Kidney epithelial cell (primary cell): ENCODE measurements around the gene STPG2. TPM values are rescaled to one million over a fixed set of nuclear protein-coding genes. Genes with fewer than 3 reads are reported as not detected.

Experiments used
- DNase-seq: peaks from one replicate; pipeline ENCODE4 v3.0.0-alpha.2; 2010; ENCODE audit warnings: low read depth
- H3K27me3 ChIP-seq: 2 replicates; pipeline ENCODE4 v1.6.0; 2011; ENCODE audit warnings: low read length; ENCODE audit not compliant: control insufficient read depth, insufficient read depth
- H3K36me3 ChIP-seq: 2 replicates; pipeline ENCODE4 v1.5.1; 2011; ENCODE audit warnings: low read length; ENCODE audit not compliant: control insufficient read depth, insufficient read depth
- H3K4me3 ChIP-seq: 2 replicates; pipeline ENCODE4 v1.5.1; 2011; ENCODE audit warnings: low read depth, mild to moderate bottlenecking, control low read depth, low read length
- total RNA-seq: library from RNA; depleted of rRNA; stranded (reverse); fragments of >200 nt; gene quantifications from 2 replicates; pipeline ENCODE4 v1.2.3, GENCODE V29; 2015
- TF ChIP-seq, protein P1 (sequence below): IDR thresholded peaks from 2 replicates; pipeline ENCODE4 v1.5.1; 2011; ENCODE audit warnings: mild to moderate bottlenecking, moderate library complexity, low read length, control low read depth, inconsistent platforms; ENCODE audit not compliant: insufficient read depth, poor library complexity, severe bottlenecking

The STPG2 gene
- total RNA-seq, 1 donor from 2014 or later: not detected

DNA sequence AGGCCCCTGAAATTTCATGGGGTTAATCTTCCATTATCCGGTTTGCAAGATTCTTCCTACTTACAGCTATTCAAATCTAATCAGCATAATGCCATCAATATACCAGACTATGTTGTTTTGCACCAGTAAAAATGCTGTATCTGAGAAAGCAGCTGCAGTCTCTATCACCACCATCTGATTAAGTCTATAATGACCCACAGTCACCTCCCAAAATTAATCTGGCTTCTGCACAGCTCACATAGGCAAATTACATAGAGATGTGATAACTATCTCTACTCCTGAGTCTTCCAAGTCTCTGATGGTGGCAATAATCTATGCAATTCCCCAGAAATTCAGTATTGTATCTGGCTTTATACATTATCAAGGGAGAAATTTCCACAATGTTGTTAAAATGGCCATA lies 113.2 kb downstream of the STPG2 start:
- Histone ChIP-seq H3K4me3 (no peak overlapping the region), H3K36me3 (no peaks in the 10 kb centered on the region), H3K27me3 (no peaks in the 10 kb centered on the region)
- DNase-seq: no peak
- TF ChIP-seq, protein P1, sequence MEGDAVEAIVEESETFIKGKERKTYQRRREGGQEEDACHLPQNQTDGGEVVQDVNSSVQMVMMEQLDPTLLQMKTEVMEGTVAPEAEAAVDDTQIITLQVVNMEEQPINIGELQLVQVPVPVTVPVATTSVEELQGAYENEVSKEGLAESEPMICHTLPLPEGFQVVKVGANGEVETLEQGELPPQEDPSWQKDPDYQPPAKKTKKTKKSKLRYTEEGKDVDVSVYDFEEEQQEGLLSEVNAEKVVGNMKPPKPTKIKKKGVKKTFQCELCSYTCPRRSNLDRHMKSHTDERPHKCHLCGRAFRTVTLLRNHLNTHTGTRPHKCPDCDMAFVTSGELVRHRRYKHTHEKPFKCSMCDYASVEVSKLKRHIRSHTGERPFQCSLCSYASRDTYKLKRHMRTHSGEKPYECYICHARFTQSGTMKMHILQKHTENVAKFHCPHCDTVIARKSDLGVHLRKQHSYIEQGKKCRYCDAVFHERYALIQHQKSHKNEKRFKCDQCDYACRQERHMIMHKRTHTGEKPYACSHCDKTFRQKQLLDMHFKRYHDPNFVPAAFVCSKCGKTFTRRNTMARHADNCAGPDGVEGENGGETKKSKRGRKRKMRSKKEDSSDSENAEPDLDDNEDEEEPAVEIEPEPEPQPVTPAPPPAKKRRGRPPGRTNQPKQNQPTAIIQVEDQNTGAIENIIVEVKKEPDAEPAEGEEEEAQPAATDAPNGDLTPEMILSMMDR: no peak

DNA sequence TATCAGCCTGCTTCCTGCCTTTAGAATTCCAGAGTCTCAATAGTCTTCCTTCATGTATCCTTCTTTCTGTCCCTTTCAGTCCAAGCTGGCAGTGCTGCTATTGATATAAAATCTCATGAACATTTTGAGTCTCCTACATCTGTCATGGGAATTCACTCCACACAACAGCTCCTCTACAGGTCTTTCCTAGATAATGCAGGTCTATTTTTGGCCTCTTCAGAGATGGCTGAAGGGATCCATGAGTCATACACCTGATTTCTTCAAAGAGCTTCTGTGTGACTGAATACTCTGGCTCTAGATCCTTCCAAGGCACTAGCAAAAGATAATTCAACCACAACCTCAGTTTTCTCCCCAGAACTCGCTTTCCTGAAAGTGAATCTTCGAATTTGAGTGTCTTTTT lies 115.4 kb downstream of the STPG2 start:
- DNase-seq: peak; percentile 31
- H3K4me3 ChIP-seq: no peak overlapping the region
- TF ChIP-seq, protein P1: peak; percentile 43

DNA sequence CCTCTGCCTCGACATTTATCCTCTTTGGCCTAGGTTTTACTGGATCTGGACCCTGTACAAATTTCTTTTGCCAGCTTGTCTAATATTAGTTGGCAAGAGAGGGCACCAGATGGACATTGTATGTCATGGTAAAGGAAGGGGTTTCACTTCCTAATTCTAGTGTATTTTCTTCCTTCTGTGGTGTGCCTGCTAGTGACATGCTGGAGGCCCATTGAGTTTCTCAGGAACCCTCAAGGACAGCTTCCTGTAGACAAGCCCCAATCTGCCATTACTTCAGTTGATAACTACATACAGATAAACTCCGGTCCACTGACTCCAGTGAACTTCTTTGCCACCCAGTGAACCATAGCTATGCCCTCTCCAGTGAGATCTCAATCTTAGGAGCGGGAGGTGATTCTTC lies 116.9 kb downstream of the STPG2 start:
- H3K36me3 ChIP-seq: no peaks in the 10 kb centered on the region
- no peak overlapping the region for H3K4me3 ChIP-seq
- DNase-seq: no peak
- TF ChIP-seq, protein P1: no peak
- H3K27me3 ChIP-seq: no peaks in the 10 kb centered on the region

More for the DNA sequence above, 115.4 kb downstream of the STPG2 start:
- Histone ChIP-seq H3K27me3 (no peaks in the 10 kb centered on the region), H3K36me3 (no peaks in the 10 kb centered on the region)

DNA sequence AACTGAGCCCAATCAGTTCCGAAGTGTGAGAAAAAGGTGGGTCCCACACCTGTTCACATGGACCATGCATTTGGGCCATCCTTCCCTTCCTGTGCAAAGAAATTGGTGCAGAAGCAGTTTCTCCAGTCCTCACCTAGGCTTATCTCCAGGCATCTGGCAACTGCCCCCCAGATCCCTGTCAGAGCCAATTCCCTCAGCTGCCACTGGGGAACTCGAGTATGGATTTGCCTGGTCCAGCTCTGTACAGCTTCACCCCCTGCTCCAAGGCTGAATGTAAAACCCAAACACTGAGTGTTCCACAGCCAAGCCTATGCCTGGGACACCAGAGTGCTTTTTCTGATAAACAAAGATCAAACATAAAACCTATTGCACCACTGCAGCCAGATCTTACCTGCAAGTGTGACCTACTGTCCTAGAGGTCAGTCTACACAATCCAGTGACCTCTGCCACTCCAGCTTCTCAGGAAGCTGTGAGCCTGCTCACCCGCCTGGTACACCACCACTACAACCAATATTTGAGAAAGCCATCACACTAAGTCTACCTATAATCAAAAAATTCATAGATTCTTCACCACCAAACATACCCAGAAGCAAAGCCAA lies 136.4 kb downstream of the STPG2 start:
- no peaks in the 10 kb centered on the region for H3K27me3 ChIP-seq
- DNase-seq: no peak
- H3K36me3 ChIP-seq: no peaks in the 10 kb centered on the region
- H3K4me3 ChIP-seq: no peak overlapping the region
- TF ChIP-seq, protein P1: no peak

DNA sequence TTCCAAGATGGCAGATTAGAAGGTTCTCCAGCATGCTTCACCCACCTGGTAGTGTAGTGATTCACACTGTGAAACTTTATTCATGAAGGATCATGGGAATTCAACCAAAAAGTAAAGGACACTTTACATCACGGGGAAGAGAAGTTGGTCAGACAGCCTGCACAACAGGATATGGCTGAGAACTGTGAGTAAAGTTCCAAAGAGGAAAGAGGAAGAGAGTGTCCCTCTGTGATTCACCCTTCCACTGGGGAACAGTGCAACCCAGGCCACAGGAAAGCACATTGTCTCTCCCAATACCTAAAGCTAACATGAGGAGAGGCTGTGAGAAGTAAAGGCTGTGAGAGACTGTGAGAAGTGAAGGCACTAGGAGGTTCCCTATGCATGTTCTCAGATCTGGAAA lies 137.2 kb downstream of the STPG2 start:
- TF ChIP-seq, protein P1: no peak
- no peak for DNase-seq
- no peaks in the 10 kb centered on the region for H3K27me3 ChIP-seq
- no peak overlapping the region for H3K4me3 ChIP-seq
- H3K36me3 ChIP-seq: no peaks in the 10 kb centered on the region

DNA sequence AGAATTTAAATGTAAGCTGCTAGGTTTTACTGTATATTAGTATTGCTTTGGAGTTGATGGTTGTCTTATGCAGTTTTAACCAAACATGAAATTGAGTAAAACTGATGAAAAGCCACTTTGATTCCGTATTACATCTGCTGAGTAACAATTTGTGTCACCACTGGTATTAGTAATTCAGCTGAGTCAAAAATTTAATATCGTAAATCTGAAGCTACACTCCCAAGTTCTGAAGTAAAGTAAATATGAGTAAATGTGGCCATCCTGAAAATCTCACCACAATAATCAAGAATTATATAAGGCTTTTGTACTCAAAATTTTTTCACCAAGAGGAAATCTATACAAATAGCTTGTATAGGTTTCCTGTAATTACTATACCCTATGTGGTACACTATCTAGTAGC lies 142.3 kb downstream of the STPG2 start:
- TF ChIP-seq, protein P1: no peak
- no peak overlapping the region for H3K4me3 ChIP-seq

More for the DNA sequence above, 142.3 kb downstream of the STPG2 start:
- H3K36me3 ChIP-seq: no peaks in the 10 kb centered on the region
- no peak for DNase-seq
- H3K27me3 ChIP-seq: no peaks in the 10 kb centered on the region
